Stimulated activated CD4-positive, alpha-beta T cell treated with anti-CD3 and anti-CD28 coated beads, Interleukin-15, amount 100 ng/mL, for 24 hours (primary cell): ENCODE data around the gene CFAP410.
A peak's percentile ranks its signal among the peaks of the same experiment; 100 is the strongest.

Experiments used
- DNase-seq: peaks from one replicate; pipeline ENCODE4 v3.0.0-alpha.2; 2020

The CFAP410 gene

DNA sequence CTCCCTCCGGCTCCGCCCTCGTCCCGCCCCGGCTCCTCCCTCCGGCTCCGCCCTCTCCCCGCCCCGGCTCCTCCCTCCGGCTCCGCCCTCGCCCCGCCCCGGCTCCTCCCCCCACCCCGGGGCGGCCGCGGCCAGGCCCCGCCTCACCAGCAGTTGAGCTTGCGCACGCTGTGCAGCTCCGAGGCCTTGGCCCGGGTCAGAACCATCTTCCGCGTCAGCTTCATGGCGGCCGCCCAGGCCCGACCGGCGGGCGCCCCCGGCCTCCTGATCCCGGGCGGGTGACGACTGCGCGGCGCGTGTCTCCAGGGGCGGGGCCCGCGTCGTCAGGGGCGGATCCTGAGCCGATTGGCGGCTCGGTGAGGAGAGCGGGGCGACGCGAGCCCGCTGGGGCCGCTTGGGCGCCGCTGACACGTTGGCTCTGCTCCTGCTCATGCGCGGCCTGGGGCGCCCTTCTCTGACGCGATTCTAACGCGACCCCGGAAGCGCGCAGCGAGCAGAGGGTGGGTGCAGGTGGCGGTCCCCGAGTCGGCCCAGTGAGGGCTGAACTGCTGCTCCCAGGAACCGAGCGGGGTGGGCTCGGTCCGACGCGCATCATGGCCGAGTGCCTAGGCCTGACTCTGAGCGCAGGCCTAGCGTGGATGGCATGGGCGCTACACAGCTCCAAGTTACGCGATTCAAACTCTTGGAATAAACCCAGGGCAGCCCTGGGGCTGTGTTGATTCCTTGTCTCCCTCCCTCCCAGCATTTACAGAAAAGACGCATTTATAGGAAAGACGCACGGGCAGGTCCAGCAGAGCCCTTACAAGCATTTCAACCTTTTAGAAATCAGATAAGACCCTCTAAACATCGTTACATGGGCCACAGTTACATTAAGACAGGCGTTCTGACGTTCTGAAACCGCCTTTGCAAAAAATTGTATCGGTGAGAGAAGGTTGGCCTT lies at the start of gene CFAP410:
Gene CFAP410 (minus strand): TSS at position 420 of the 940 bp plus-strand sequence. CDS start 196 bp downstream, at position 224.
- peak; percentile 95 for DNase-seq

DNA sequence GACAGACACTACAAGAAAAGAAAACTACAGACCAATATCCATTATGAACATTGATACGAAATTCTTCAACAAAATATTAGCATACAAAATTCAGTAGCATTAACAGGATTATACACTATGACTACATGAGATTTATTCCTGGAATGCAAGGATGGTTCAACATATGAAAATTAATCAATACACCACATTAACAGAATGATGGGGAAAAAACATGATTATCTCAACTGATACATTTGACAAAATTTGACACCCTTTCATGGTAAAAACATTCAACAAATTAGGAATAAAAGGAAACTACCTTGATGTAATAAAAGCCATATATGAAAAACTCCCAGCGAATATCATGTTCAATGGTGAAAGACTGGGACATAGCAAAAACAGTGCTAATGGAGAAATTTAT lies 45.8 kb upstream of the CFAP410 start:
- no peak for DNase-seq

DNA sequence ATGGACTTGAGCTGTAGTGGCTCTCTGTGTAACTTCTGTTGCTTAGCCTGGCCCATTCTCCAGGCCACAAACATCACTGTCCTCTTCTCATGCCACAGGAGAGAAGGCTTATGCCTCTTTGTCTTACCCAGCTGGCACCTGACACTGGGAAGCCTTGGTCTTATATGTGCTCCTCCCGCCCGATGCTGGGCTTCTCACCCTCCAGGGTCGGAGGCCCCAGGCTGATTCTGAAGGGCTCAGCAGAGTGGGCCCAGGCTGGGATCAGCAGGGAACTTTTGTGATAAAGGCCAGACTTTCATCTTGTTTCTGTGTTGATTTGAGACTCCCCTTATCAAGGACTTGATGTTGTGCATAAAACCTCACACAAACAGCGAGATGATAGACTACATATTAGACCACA lies 44.0 kb upstream of the CFAP410 start:
- no peak for DNase-seq

DNA sequence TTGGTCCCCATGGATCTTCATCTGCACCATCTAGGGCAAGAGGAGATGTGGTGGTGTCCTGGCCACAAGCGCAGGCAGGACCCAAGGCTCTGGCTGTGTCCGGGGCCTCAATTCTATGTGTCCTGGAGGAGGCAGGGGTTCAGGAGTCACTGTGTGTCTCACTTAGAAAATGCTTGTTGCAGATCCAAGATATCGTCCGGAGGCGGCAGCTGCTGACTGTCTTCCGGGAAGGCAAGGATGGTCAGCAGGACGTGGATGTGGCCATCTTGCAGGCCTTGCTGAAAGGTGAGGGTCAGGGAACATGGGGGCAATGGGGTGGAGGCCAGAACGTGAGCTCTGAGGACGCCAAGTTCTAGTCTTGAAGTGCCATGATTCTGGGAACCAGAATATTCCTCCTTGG lies 43.3 kb upstream of the CFAP410 start:
- DNase-seq: no peak

DNA sequence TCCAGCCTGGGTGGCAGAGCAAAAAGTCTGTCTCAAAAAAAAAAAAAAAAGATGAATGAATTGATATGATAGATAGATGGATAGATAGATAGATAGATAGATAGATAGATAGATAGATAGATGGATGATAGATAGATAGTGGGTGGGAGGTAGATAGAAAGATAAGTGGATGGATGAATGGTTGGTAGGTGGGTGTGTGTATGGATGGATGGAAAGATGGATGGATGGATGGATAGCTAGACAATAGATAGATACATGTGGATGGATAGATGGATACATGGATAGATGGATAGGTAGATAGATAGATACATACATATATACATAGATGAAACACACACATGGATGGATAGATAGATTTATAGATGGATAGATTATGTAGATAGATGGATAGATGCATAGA lies 42.7 kb upstream of the CFAP410 start:
- DNase-seq: no peak

DNA sequence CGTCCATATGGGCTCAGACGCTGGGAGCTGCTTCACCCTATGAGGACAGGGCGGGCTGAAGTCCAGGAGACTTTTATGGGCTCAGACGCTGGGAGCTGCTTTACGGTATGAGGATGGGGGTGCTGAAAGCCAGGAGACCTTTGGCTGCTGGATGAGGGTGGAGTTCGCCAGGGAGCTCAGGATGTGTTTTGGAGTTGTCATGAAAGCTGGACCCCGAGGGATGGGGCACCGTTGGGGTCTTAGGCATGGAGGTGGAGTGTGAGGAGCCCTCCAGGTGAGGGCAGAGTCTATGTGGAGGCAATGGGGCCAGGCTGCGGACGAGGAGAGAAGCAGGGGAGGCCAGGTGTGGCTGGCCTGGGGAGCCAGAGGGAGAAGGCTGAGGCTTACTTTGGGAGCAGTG lies 41.7 kb upstream of the CFAP410 start:
- no peak for DNase-seq

DNA sequence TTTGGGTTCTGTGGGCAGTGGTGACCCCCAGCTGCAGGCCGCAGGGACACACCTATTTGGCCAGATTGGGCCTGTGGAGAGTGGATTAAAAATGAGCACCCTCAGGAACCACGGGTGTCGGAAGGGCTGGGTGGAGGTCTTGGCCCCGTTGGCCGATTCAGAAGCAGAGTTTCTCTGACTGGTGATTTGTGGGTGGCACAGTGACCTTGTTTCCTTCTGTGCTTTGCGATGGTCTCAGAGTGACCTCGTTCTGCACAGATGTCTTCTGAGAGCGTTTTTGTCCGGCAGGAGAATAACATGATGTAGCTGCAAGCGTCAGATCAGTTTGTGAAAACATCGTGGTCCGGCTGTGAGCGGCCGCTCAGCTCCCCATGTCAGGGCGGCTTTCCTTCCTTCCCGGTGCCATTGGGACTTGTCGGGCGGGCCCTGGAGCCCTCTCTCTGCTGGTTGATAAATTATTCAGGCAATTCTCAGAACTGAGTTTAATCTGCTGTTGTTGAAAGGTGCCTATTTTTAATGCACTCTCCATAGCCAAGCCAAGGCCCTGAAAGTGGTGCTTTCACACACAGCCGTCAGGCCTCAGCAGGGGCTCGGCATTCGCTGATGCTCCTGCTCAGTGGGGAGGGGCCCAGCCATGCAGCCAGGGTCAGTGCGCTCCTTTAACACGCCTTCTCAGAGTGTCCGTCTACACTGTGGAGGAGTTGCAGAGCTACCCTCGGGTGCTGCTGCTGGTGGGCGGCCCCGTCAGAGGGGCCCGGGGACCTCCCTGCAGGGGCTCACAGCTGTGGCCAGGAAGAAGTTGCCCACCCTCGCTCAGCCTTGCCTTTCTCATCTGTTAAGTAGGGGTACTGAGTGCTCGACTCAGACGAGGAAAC lies 41.0 kb upstream of the CFAP410 start:
- DNase-seq: no peak

DNA sequence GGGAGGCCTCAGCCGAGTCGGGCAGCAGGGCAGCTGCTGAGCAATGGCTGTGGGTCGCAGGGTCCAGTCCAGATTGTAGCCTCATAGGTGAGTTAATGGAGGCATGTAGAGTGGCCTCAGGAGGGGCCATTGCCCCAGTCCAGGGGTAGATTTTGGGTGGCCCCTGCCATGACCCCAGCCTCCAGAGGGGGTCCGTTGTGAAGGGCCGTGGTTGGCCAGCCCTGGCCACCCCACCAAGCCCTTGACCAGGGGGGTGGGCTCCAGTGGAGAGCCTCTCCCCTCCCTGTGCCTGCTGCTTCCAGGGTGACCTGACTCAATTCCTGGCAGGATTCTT lies 40.3 kb upstream of the CFAP410 start:
- no peak for DNase-seq

DNA sequence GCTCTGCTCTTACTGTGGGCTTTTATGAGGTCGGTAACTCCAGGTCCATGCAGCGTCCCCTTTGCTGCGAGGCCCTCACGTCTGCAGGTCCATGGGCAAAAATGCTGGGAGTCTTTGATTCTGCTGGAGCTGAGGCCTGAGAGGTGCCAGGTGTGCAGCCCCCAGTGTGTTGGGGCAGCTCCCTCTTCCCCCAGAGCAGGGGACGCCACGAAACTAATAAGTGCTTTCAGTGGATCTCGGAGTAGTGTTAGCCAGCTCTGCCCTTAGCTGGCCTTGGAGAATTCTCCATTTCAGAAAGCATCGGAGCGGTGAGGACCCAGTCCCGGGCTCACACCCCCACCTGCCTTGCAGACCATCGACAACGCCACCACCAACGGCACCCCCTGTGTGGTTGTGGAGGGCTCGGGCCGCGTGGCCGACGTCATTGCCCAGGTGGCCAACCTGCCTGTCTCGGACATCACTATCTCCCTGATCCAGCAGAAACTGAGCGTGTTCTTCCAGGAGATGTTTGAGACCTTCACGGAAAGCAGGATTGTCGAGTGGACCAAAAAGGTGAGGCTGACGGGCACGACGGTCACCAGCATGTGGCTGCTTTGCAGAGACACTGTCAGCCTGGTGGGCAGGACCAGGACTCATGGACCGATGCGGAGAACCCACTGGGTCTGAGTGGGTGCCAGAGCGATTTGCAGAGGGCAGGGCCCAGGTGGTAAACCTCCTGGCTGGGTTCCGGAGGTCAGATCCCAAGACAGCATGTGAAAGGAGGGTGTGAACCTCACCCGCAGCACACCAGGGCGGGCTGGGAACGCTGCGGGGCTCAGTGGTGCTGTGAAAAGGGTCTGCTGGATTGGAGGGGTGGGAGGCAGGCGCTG lies 39.7 kb upstream of the CFAP410 start:
- DNase-seq: no peak

DNA sequence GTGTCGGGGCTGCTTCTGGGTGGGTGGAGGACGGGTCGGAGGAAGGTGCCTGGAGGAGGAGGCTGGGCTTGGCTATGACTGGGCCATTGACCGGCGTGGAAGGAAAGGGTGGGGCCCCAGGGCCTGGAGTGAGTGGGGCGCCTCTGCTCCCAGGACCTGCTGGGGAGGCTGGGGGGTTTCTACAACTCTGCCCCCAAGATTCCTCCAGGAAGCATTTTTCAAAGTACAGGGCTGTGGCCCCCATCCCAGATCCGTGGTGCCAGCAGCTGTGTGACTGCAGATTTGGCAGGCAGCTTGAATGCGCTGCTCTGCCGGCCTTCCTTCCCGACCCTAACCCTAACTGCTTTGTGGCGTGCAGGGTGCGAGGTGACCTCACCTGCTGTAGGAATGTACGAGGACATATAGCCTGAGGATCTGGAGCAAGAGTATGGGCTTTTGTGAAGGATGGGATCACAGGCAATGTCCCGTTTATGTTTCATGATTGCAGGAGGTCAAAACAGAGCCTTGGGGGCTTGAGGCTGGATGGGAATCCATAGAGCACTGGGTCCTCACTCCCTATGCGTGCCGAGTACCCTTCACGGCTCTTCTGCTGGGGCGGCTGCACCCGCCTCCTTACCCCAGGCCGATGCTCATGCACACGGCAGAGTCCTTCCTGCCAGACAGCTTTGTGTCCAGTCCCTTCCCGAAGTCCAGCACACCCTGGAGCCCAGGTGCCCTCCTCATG lies 38.9 kb upstream of the CFAP410 start:
- no peak for DNase-seq

DNA sequence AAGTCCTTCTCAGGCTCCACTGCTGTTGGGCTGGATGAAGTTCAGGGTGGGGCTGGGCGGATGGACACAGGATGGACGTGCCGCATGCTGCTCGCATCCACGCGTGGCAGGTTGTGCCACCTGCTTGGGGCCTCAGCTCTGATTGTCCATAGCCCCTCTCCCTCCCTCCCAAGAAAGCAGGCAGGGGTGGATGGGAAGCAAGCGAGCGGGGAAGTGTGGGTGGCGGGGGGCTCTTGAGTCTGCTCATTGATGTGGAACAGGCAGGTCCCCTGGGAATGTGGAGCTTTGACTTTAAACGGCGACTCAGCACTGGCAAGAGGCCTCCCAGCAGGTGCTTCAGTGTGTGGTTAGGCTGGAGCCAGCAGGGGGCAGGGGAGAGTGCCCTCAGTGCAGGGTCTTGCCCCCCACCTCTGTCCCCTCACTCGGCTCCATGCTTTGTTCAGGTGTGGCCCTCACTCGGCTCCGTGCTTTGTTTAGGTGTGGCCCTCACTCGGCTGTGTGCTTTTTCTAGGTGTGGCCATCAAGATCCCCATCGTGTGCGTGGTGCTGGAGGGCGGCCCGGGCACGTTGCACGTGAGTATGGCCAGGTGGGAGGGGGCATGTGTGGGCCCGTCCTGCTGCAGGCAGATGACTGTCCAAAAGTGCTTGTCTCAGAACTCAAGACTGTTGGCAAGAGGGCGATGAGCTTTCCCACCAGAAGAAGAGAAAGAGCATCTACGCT lies 38.2 kb upstream of the CFAP410 start:
- no peak for DNase-seq

DNA sequence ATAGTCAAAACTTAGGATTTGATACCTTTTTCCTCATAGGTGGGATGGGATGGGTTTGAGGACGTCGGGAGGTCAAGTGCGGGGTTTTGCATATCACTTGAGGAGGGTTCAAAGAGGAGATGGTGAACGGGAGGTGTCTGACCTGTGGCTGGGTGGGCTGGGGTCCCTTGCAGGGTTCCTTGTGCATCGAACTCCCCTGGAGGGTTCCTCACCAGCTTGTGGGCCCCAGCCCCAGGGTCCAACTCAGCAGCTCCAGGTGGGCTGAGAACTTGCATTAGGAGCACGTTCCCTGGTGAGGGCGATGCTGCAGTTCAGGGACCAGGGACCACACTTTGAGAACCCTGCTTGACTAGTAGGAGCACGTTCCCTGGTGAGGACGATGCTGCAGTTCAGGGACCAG lies 37.4 kb upstream of the CFAP410 start:
- DNase-seq: no peak

DNA sequence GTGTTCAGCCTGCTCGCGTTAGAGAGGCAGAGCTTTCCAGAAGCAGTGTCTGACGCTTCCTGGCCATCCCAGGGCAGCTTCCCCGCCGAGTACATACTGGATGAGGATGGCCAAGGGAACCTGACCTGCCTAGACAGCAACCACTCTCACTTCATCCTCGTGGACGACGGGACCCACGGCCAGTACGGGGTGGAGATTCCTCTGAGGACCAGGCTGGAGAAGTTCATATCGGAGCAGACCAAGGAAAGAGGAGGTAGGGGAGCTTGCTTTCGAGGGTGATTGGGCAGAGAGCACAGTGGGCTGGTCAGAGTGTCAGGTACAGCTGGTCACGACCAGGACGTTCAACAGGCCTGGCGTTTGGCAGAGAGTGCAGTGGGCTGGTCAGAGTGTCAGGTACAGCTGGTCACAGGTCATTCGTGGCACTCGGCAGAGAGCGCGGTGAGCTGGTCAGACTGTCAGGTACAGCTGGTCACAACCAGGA lies 36.6 kb upstream of the CFAP410 start:
- no peak for DNase-seq

DNA sequence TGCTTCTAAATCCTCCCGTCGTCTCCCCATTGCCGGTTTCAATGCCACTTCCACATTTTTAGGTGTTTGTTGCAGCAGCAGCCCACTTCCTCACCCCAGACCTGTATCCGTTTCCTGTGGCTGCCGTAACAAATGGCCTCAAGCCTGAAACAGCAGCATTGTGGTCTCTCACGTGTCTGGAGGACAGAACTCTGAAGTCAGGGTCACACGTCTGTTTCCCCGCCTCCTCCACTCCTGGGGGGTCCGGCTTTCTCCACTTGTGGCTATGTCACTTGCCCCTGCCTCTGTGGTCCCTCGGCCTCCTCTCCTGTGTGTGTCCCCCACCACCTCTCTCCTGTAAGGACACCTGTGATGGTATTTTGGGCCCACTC lies 36.1 kb upstream of the CFAP410 start:
- DNase-seq: no peak

DNA sequence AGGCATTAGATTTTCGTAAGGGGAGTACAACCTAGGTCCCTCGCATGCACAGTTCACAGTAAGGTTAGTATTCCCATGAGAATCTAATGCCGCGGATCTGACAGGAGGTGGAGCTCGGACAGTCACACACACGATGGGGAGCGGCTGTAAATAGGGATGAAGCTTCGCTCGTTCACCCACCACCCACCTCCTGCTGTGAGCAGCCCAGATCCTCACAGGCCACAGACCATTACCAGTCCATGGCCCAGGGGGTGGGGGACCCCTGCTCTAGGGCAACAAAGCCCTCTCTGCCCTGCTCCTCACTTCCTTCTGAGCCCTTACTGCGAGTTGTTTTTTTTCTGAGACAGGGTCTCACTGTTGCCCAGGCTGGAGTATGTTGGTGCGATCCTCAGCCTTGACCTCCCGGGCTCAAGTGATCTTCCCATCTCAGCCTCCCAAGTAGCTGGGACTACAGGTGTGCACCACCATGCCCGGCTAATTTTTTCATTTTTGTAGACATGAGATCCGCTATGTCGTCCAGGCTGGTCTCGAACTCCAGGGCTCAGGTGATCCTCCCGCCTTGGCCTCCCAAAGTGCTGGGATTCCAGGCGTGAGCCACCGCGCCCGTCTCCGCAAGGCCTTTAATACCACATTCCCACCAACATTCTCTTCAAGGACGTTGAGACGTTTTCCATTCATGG lies 35.6 kb upstream of the CFAP410 start:
- no peak for DNase-seq

DNA sequence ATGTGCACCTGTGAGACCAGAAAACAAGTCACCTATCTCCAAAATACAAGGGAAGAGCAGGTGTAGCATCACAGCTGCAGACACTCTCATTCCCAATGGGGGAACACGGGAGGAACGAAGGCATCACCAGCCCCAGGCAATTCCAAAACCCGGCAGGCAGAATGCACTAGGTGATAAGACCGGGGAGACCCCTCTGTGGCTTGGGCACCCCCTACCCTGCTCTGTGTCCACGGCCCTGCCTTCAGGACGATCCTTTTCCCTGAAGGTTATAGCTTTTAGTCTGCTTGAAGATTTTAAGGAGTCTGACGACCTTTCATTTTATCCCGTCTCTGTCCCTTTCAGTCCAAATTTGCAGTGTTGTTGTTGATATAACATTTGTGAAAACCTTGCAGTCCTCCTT lies 33.4 kb upstream of the CFAP410 start:
- DNase-seq: no peak

DNA sequence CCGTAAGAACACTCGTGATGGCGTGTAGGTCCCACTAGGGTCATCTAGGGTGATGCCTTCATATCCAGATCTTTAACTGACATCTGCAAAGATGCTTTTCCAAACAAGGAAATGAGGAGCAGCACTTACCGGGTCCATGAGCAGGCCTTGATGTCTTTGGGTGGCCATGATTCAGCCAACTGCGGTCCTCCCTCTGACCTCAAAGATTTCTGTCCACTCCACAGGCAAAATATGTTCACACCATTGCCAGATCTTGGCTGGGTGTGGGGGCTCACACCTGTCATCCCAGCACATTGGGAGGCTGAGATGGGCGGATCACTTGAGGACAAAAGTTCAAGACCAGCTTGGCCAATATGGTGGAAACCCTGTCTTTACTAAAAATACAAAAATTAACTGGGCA lies 32.4 kb upstream of the CFAP410 start:
- DNase-seq: no peak

DNA sequence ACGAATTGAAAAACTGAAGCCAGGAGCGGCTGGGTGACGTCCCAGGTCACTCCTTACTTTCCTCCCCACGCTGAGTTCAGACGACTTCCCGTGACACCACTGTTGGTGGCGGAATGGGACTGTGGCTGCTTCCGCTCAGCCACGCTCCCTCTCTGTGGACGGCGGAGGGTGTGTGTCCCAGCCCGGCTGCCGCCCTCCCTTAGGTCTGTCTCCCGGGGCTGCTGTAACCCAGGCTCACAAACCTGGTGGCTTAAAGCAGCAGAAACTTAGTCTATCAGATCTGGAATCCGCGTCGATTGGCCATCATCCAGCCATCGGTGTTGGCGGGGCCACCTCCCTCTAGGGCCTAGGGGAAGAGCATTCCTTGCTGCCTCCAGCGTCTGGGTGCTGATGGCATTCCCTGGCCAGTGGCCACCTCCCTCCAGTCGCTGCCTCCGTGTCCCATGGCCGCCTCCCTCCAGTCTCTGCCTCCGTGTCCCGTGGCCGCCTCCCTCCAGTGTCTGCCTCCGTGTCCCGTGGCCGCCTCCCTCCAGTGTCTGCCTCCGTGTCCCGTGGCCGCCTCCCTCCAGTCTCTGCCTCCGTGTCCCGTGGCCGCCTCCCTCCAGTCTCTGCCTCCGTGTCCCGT lies 31.7 kb upstream of the CFAP410 start:
- no peak for DNase-seq

DNA sequence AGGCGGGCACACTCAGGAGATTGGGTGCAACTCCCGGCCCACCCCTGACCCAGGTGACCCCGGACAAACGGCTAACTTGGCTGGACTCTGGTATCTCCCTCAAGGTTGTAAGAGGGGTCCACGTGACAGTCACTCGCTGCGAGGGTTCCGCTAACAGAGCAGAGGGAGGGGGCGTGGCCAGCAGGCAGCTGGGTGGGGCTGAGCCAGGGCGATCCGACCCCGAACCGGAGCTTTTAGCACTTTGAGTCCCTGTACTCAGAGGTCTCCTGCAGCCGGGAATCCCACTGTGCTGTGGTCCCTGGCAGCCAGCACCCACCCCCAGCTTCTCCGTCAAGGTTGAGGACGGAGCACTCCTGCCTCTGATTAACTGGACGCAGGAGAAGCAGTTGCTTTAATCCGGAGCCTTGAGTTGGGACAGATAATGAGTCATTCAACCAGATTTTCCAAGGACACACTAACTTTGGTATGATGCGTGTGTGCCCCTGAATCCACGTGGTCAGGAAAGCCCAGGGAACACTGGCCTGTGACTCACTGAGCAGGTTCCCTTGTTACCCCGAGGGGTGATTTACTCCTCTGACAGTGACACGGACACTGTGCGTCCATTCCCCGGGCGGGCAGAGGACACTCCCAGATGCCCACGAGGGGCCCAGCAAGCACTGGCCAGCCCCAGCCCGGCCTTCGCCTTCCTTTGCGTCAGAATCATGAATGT lies 31.0 kb upstream of the CFAP410 start:
- DNase-seq: no peak
